HG03457 (cell line): ENCODE data around the gene MAPK4.
"Not testable (repeated sequence)": the region's sequence is repeated elsewhere in the genome, so short reads cannot be mapped to it uniquely, and the experiment has no call there.

ENCODE experiments used
- ATAC-seq: cut with Tn5 transposase; IDR thresholded peaks from one replicate; pipeline ENCODE4 v1.9.1; 2021; ENCODE audit warnings: moderate number of reproducible peaks; ENCODE audit not compliant: unreplicated experiment

MAPK4 gene

GRCh38 chr18:50559752-50560680 is at the start of gene MAPK4:
MAPK4 (plus strand) TSS chr18:50560087; CDS start chr18:50663959, 103,872 bp downstream.
- ATAC-seq: no peak

GRCh38 chr18:50517277-50517676 is 42.6 kb upstream of the MAPK4 start:
- not testable (repeated sequence) for ATAC-seq

GRCh38 chr18:50518787-50519546 is 40.9 kb upstream of the MAPK4 start:
- no peak for ATAC-seq

GRCh38 chr18:50523165-50523564 is 36.7 kb upstream of the MAPK4 start:
- ATAC-seq: no peak

- ATAC-seq: no peak
Observed at GRCh38 chr18:50527636-50528307, 32.1 kb upstream of the MAPK4 start.

GRCh38 chr18:50528806-50529205 is 31.1 kb upstream of the MAPK4 start:
- ATAC-seq: no peak

GRCh38 chr18:50533822-50534221 is 26.1 kb upstream of the MAPK4 start:
- ATAC-seq: not testable (repeated sequence)

- ATAC-seq: not testable (repeated sequence)
Observed at GRCh38 chr18:50544476-50544875, 15.4 kb upstream of the MAPK4 start.

GRCh38 chr18:50545936-50546335 is 14.0 kb upstream of the MAPK4 start:
- ATAC-seq: no peak

GRCh38 chr18:50548160-50548559 is 11.7 kb upstream of the MAPK4 start:
- no peak for ATAC-seq

GRCh38 chr18:50551651-50552050 is 8.2 kb upstream of the MAPK4 start:
- ATAC-seq: not testable (repeated sequence)

- no peak for ATAC-seq
Observed at GRCh38 chr18:50558157-50558556, 1.7 kb upstream of the MAPK4 start.

- no peak for ATAC-seq
Observed at GRCh38 chr18:50558948-50559751, 737 bp upstream of the MAPK4 start.

GRCh38 chr18:50560681-50561629 is 1.1 kb downstream of the MAPK4 start:
- ATAC-seq: no peak

- ATAC-seq: not testable (repeated sequence)
Observed at GRCh38 chr18:50562258-50562657, 2.4 kb downstream of the MAPK4 start.

- no peak for ATAC-seq
Observed at GRCh38 chr18:50562686-50563085, 2.8 kb downstream of the MAPK4 start.

- ATAC-seq: no peak
Observed at GRCh38 chr18:50563376-50563775, 3.5 kb downstream of the MAPK4 start.

GRCh38 chr18:50569930-50570329 is 10.0 kb downstream of the MAPK4 start:
- no peak for ATAC-seq

- no peak for ATAC-seq
Observed at GRCh38 chr18:50571606-50572005, 11.7 kb downstream of the MAPK4 start.
